Erythroblast (primary cell): ENCODE results near the gene MAPK6.

Experiments used
- DNase-seq, 2 experiments: peaks; one replicate each; lab custom pipeline; 2025; lab: John Stamatoyannopoulos, UW
- GATA1 ChIP-seq: IDR thresholded peaks from 2 replicates; pipeline ENCODE4 v1.6.1; 2011; ENCODE audit warnings: low read depth, mild to moderate bottlenecking, control low read depth, low read length, moderate library complexity
- POLR2A ChIP-seq: IDR thresholded peaks from 2 replicates; pipeline ENCODE4 v1.6.1; 2011; ENCODE audit warnings: mild to moderate bottlenecking, low read length

The MAPK6 gene

GRCh38 chr15:52018693-52019393 is at the start of gene MAPK6:
Gene MAPK6 (plus strand): TSS chr15:52019219. CDS start chr15:52046461, 27,242 bp downstream.
- DNase-seq = peak; percentile 95 to 98
- TF ChIP-seq POLR2A = peak; percentile 83
- TF ChIP-seq GATA1 = no peak

- DNase-seq = no peak
- TF ChIP-seq GATA1 (no peak), POLR2A (no peak)
Measured at GRCh38 chr15:51969728-51970127, 49.3 kb upstream of the MAPK6 start.

GRCh38 chr15:51970132-51970817 is 48.7 kb upstream of the MAPK6 start:
- peak in 1 of 2 experiments; percentile 37 for DNase-seq
- no peak for TF ChIP-seq GATA1
- no peak for TF ChIP-seq POLR2A

GRCh38 chr15:51971032-51971374 is 48.0 kb upstream of the MAPK6 start:
- no peak for DNase-seq
- TF ChIP-seq GATA1 = no peak
- TF ChIP-seq POLR2A = no peak

- TF ChIP-seq POLR2A (peak; percentile 94), GATA1 (no peak)
Measured at GRCh38 chr15:51971375-51972133, 47.5 kb upstream of the MAPK6 start, which contains the start of gene LEO1. Gene LEO1 (minus strand): TSS chr15:51971778. CDS start chr15:51971745, 33 bp downstream.

GRCh38 chr15:51973220-51973619 is 45.8 kb upstream of the MAPK6 start:
- no peak for TF ChIP-seq GATA1
- no peak for TF ChIP-seq POLR2A
- no peak for DNase-seq

More at GRCh38 chr15:51971375-51972133, 47.5 kb upstream of the MAPK6 start, which contains the start of gene LEO1:
- DNase-seq = peak; percentile 96 to 98

GRCh38 chr15:51973775-51974174 is 45.2 kb upstream of the MAPK6 start:
- no peak for TF ChIP-seq GATA1
- TF ChIP-seq POLR2A = no peak
- no peak for DNase-seq

- peak; percentile 79 to 88 for DNase-seq
- TF ChIP-seq POLR2A = no peak
Measured at GRCh38 chr15:51982013-51982769, 36.8 kb upstream of the MAPK6 start.

- no peak for TF ChIP-seq GATA1
- TF ChIP-seq POLR2A = no peak
- no peak for DNase-seq
Measured at GRCh38 chr15:51982770-51983103, 36.3 kb upstream of the MAPK6 start.

GRCh38 chr15:51991141-51991540 is 27.9 kb upstream of the MAPK6 start:
- no peak for TF ChIP-seq POLR2A
- TF ChIP-seq GATA1 = no peak

GRCh38 chr15:51992953-51993352 is 26.1 kb upstream of the MAPK6 start:
- no peak for DNase-seq
- TF ChIP-seq GATA1 (no peak), POLR2A (no peak)

More at GRCh38 chr15:51991141-51991540, 27.9 kb upstream of the MAPK6 start:
- DNase-seq = no peak

- DNase-seq = no peak
- TF ChIP-seq GATA1 = no peak
- TF ChIP-seq POLR2A = no peak
Measured at GRCh38 chr15:52002351-52002750, 16.7 kb upstream of the MAPK6 start.

- peak in 1 of 2 experiments; percentile 14 for DNase-seq
Measured at GRCh38 chr15:52003089-52003488, 15.9 kb upstream of the MAPK6 start.

- no peak for TF ChIP-seq POLR2A
- TF ChIP-seq GATA1 = no peak
- no peak for DNase-seq
Measured at GRCh38 chr15:52003710-52004109, 15.3 kb upstream of the MAPK6 start.
